Dedifferentiated amniotic fluid mesenchymal stem cell (primary cell): Measurements from ENCODE around the gene ZNF500.
"Not testable (repeated sequence)": the region's sequence is repeated elsewhere in the genome, so short reads cannot be mapped to it uniquely, and the experiment has no call there.

Source experiments
- DNase-seq: peaks from one replicate; pipeline ENCODE4 v3.0.0-alpha.2; 2016; ENCODE audit errors: extremely low spot score

ZNF500 gene

GRCh38 chr16:4796982-4797804, 30.2 kb upstream of the ZNF500 start:
- no peak for DNase-seq

DNA sequence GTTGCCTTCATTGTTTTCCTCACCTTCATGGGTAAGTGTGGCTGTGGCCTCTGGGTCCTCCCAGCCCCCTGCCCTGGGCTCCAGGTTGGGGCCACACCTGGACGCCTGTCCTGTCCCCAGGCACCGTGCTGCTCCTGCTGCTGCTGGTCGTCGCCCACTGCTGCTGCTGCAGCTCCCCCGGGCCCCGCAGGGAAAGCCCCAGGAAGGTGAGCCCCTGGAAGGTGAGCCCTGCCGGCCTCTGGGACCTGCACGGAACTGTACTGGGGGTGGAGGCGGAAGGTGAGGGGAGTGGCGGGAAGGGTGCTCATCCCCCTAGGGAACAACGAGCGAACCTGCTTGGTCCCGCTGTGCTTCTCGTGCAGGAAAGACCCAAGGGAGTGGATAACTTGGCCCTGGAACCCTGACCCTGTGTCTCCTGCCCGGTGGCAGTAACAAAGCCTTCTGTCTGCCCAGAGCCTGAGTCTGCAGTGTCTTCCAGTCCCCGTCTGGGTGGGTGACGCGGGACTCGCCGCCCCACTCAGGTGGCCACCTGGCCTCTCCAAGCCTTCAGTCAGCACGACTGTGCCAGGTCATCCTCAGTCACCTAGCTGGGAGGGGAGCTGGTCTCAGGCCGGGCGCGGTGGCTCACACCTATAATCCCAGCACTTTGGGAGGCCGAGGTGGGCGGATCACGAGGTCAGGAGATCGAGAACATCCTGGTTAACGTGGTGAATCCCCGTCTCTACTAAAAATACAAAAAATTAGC, 29.0 kb upstream of the ZNF500 start:
- no peak for DNase-seq

DNA sequence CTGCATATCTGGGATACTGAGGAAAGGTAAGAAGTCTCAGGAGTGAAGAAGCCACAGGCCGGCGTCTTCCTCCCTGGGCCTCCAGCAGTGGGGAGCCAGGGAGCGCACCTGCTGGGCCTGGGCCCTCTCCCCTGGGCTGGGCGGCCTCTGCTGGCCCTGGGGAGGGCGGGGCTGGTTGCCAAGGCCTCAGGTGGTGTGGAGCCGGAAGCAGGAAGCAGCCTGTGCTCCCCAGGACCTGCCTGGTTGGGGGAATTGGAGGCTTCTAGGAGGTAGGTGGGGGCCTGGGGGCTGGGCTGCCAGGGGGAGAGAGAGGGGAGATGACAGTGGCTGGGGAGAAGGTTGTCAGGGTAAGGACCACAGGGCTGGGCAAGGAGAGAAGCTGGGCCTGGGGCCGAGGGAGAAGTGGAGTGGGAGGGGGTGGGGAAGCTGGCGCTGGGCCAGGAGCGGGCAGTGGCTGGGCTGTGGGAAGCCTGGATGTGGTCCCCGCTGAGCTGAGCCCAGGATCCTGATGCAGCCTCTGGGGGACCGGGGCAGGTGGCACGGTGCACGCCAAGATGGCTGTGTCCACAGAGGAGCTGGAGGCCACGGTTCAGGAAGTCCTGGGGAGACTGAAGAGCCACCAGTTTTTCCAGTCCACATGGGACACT, 28.3 kb upstream of the ZNF500 start, which contains the start of gene SMIM22:
SMIM22 (plus strand) TSS at position 189 of the 647 bp plus-strand sequence; CDS start at position 555, 366 bp downstream.
- DNase-seq, result no peak

- DNase-seq, result no peak
Measured at GRCh38 chr16:4792951-4793513, 26.1 kb upstream of the ZNF500 start.

- DNase-seq, result no peak
Measured at GRCh38 chr16:4790871-4791270, 23.9 kb upstream of the ZNF500 start.

- DNase-seq, result no peak
Measured at GRCh38 chr16:4790261-4790660, 23.3 kb upstream of the ZNF500 start.

- no peak for DNase-seq
Measured at GRCh38 chr16:4788910-4789309, 21.9 kb upstream of the ZNF500 start.

- no peak for DNase-seq
Measured at GRCh38 chr16:4788489-4788889, 21.5 kb upstream of the ZNF500 start.

GRCh38 chr16:4787627-4788482, 20.9 kb upstream of the ZNF500 start, which contains the start of gene SEPTIN12:
SEPTIN12 (minus strand) TSS chr16:4788345; CDS start chr16:4787645, 700 bp downstream.
- no peak for DNase-seq

GRCh38 chr16:4787068-4787467, 20.1 kb upstream of the ZNF500 start:
- no peak for DNase-seq

DNA sequence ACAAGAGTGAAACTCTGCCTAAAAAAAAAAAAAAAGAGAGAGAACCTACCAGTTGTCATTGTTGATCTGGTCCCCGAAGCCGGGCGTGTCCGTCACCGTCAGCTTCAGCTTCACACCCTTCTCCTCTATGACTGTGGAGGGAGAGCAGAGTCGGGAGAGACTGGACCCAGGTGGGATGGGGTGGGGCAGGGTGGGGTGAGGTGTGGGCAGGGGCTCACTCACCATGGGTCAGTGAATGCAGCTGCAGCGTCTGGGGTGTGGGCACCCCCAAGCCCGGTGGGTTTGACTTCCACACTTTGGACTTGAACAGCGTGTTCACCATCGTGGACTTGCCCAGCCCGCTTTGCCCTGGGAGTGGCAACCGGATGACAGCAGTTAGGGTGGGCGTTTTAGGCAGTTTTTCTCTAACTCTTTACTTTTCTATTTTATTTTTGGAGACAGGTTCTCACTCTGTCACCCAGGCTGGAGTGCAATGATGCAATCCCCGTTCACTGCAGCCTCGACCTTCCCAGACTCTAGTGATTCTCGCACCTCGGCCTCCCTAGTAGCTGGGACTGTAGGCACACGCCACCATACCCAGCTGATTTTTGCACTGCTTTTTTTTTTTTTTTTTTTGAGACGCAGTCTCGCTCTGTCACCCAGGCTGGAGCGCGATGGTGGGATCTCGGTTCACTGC, 18.9 kb upstream of the ZNF500 start:
- no peak for DNase-seq

- not testable (repeated sequence) for DNase-seq
Measured at GRCh38 chr16:4784444-4784987, 17.6 kb upstream of the ZNF500 start.

DNA sequence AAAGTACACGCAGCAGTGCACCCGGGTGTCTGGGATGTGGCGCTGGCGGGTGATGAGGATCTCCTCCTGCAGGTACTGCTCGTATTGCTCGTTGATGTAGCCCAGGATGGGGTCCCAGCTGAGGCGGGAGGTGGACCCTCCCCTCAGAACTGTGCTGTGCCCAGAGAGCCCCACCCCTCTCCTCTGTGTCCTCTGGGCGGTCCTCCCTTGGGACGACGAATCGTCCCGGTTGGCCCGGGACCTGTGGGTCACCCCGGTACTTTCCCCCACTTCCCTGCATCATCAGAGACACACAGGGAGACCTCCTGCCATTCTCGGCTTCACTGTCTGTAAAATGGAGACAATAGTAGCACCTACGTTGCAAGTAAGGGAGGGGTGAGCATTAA, 17.0 kb upstream of the ZNF500 start:
- no peak for DNase-seq

GRCh38 chr16:4783251-4783950, 16.4 kb upstream of the ZNF500 start:
- DNase-seq, result no peak

DNA sequence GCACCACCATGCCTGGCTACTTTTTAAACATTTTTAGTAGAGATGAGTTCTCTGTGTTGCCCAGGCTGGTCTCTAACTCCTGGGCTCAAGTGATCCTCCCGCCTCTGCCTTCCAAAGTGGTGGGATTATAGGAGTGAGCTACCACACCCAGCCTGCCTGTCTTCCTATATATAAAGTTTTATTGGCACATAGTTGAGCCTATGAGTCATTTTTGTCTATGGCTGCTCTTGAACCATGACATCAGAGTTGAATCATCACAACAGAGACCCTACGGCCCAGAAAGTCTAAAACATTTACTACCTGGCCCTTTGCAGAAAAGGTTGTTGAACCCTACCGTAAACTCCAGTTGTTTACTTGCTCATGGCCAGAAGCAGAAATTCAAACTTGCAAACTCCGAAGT, 13.3 kb upstream of the ZNF500 start:
- no peak for DNase-seq

DNA sequence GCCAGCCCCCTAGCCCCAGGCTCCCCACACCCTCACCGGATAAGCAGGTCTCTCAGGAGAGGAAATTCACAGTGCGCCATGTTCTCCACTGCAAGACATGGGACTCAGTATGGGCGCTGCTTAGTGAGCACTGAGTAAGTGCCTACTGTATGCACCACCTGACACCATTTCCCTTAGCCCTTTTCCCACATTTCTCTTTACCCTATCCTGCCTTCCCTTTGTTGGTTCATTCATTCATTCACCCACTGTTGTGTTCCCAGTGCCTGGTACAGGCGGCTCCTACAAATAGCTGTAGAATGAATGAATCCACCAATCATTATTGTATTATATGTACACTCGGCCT, 11.1 kb upstream of the ZNF500 start:
- no peak for DNase-seq

DNA sequence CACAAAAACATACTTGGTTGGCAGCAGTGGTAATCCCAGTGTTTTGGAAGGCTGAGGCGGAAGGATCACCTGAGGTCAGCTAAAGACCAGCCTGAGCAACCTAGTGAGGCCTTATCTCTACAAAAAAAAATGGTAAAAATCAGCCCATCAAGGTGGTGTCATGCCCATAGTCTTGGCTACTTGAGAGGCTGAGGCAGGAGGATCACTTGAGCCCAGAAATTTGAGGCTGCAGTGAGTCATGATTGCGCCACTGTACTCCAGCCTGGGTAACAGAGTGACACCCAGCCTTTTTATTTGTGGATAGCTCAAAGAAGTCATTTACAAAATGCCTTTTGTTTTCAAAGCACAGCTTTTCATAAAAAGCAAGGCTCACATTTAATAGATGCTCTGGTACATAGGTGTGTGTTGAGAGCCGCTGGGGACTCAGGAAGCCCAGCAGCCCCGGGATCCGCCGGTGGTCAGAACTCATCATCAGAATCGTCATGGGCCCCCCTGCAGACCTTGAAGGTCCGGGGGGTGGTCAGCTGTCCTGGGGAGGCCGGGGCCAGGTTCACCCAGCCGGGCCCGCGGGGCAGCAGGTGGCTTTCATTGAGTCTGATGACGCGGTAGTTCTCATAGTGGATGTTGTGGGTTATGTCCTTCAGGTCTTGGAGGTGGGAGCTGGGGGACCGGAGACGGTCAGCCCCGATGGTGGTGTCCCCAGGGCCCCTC, 10.5 kb upstream of the ZNF500 start:
- DNase-seq, result no peak

- DNase-seq, result no peak
Measured at GRCh38 chr16:4776141-4776705, 9.3 kb upstream of the ZNF500 start.

DNA sequence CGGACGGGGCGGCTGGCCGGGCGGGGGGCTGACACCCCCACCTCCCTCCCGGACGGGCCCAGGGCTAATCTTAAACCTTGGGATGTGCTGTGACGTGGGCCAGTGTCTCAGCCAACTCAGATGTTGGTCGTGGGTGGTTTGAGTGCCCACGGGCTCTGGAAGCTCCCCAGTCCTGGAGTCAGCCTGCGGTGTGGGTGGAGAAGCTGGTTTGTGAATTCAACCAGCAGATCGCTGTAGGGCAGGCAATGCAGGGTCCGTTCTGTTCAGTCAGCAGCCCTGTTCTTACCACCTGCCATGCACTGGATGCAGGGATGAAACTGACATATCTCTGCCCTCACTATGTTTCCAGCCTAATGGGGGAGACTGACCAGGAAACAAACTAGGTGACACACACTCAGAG, 8.0 kb upstream of the ZNF500 start:
- no peak for DNase-seq
